NCI-H2081 treated with DMSO at 0.1 percent for 48 hours (cell line): ENCODE results near the gene LDLRAP1.

Source experiments
- DNase-seq: peaks from one replicate; lab custom pipeline; 2025; lab: John Stamatoyannopoulos, UW

LDLRAP1 gene

GRCh38 chr1:25544243-25544764 is 898 bp downstream of the LDLRAP1 start:
- no peak for DNase-seq

- no peak for DNase-seq
These were observed 1.4 kb downstream of the LDLRAP1 start for GRCh38 chr1:25544819-25545218.

GRCh38 chr1:25545767-25546166 is 2.4 kb downstream of the LDLRAP1 start:
- DNase-seq, result no peak

GRCh38 chr1:25546193-25546592 is 2.8 kb downstream of the LDLRAP1 start:
- DNase-seq, result no peak

- DNase-seq, result no peak
These were observed 5.2 kb downstream of the LDLRAP1 start for GRCh38 chr1:25548601-25549000.

GRCh38 chr1:25549273-25550154 is 6.1 kb downstream of the LDLRAP1 start:
- no peak for DNase-seq

GRCh38 chr1:25550155-25550506 is 6.7 kb downstream of the LDLRAP1 start:
- no peak for DNase-seq

- DNase-seq, result no peak
These were observed 7.4 kb downstream of the LDLRAP1 start for GRCh38 chr1:25550683-25551310.

GRCh38 chr1:25553749-25554429 is 10.5 kb downstream of the LDLRAP1 start:
- DNase-seq, result no peak

- DNase-seq, result no peak
These were observed 11.0 kb downstream of the LDLRAP1 start for GRCh38 chr1:25554430-25554780.

GRCh38 chr1:25554886-25555752 is 11.7 kb downstream of the LDLRAP1 start:
- no peak for DNase-seq

- DNase-seq, result no peak
These were observed 12.3 kb downstream of the LDLRAP1 start for GRCh38 chr1:25555753-25556092.

- DNase-seq, result no peak
These were observed 12.8 kb downstream of the LDLRAP1 start for GRCh38 chr1:25556132-25556670.

- DNase-seq, result no peak
These were observed 13.5 kb downstream of the LDLRAP1 start for GRCh38 chr1:25556791-25557476.

- no peak for DNase-seq
These were observed 14.1 kb downstream of the LDLRAP1 start for GRCh38 chr1:25557543-25557942.

- no peak for DNase-seq
These were observed 15.6 kb downstream of the LDLRAP1 start for GRCh38 chr1:25559031-25559430.

GRCh38 chr1:25560001-25560400 is 16.6 kb downstream of the LDLRAP1 start:
- DNase-seq, result no peak

GRCh38 chr1:25560788-25561187 is 17.4 kb downstream of the LDLRAP1 start:
- DNase-seq, result no peak

GRCh38 chr1:25561421-25562100 is 18.2 kb downstream of the LDLRAP1 start:
- no peak for DNase-seq

- DNase-seq, result no peak
These were observed 18.9 kb downstream of the LDLRAP1 start for GRCh38 chr1:25562101-25562927.
